ENCODE results near the gene SH3GL1. TPM values are rescaled to one million over a fixed set of nuclear protein-coding genes. Genes with fewer than 3 reads are reported as not detected.

SH3GL1 gene
- total RNA-seq, 2 donors from 2014 or later = 35.4 to 54.7 TPM

- H3K36me3 ChIP-seq = peaks cover 0 to 28% of the 10 kb centered on the region in 2 donors
- WGBS = 72% methylated on average over 33 of the region's 50 CpGs
- no peaks in the 10 kb centered on the region for H3K27me3 ChIP-seq (replicated peaks; ENCODE audit: insufficient read depth)
- no peak for DNase-seq (ENCODE audit: low spot score)
- peak overlapping the region; percentile 26 to 55 for H3K27ac ChIP-seq
- intact Hi-C loops (cut with DNase I) = no loop called here
- no peak for TF ChIP-seq POLR2AphosphoS5 (IDR thresholded peaks at IDR 0.05)
- H3K9me3 ChIP-seq = no peaks in the 10 kb centered on the region
- H3K4me1 ChIP-seq (replicated peaks) = no peaks in the 10 kb centered on the region
- H3K4me3 ChIP-seq = no peak overlapping the region
These were observed 38.9 kb downstream of the SH3GL1 start for GRCh38 chr19:4361152-4362046.

- intact Hi-C loops (cut with DNase I) = no loop called here
- Histone ChIP-seq H3K4me1 (replicated peaks) (no peaks in the 10 kb centered on the region), H3K36me3 (peaks cover 0 to 28% of the 10 kb centered on the region in 2 donors), H3K27ac (peak overlapping the region; percentile 36 to 55), H3K9me3 (no peaks in the 10 kb centered on the region), H3K27me3 (replicated peaks; ENCODE audit: insufficient read depth) (no peaks in the 10 kb centered on the region), H3K4me3 (no peak overlapping the region)
- 69% methylated on average over 11 of the region's 12 CpGs for WGBS
- no peak for TF ChIP-seq POLR2A (IDR thresholded peaks at IDR 0.05)
- no peak for TF ChIP-seq CTCF (IDR thresholded peaks at IDR 0.05)
- TF ChIP-seq POLR2AphosphoS5 (IDR thresholded peaks at IDR 0.05) = no peak
- DNase-seq (ENCODE audit: low spot score) = no peak
These were observed 39.7 kb downstream of the SH3GL1 start for GRCh38 chr19:4360641-4361151.

- peak overlapping the region; percentile 36 to 55 for H3K27ac ChIP-seq
- DNase-seq (ENCODE audit: low spot score) = no peak
- H3K4me3 ChIP-seq = no peak overlapping the region
- no peak for TF ChIP-seq POLR2A (IDR thresholded peaks at IDR 0.05)
- no peak for TF ChIP-seq POLR2AphosphoS5 (IDR thresholded peaks at IDR 0.05)
- no peak for TF ChIP-seq CTCF (IDR thresholded peaks at IDR 0.05)
- no peaks in the 10 kb centered on the region for H3K9me3 ChIP-seq
- WGBS = 48% methylated on average over 9 of the region's 9 CpGs
- H3K36me3 ChIP-seq = peaks cover 0 to 28% of the 10 kb centered on the region in 2 donors
- intact Hi-C loops (cut with DNase I) = no loop called here
- no peaks in the 10 kb centered on the region for H3K27me3 ChIP-seq (replicated peaks; ENCODE audit: insufficient read depth)
- H3K4me1 ChIP-seq (replicated peaks) = no peaks in the 10 kb centered on the region
These were observed 40.2 kb downstream of the SH3GL1 start for GRCh38 chr19:4360081-4360569.

GRCh38 chr19:4359627-4360000, 40.7 kb downstream of the SH3GL1 start:
- TF ChIP-seq POLR2AphosphoS5 (IDR thresholded peaks at IDR 0.05) = no peak
- no peak for TF ChIP-seq POLR2A (IDR thresholded peaks at IDR 0.05)
- TF ChIP-seq CTCF (IDR thresholded peaks at IDR 0.05) = no peak
- Histone ChIP-seq H3K36me3 (peaks cover 0 to 28% of the 10 kb centered on the region in 2 donors), H3K4me3 (no peak overlapping the region), H3K9me3 (no peaks in the 10 kb centered on the region), H3K4me1 (replicated peaks) (no peaks in the 10 kb centered on the region), H3K27ac (peak overlapping the region in 1 of 2 donors; percentile 55), H3K27me3 (replicated peaks; ENCODE audit: insufficient read depth) (no peaks in the 10 kb centered on the region)
- DNase-seq (ENCODE audit: low spot score) = no peak
- intact Hi-C loops (cut with DNase I) = no loop called here
- WGBS = 69% methylated on average over 13 of the region's 13 CpGs

DNA sequence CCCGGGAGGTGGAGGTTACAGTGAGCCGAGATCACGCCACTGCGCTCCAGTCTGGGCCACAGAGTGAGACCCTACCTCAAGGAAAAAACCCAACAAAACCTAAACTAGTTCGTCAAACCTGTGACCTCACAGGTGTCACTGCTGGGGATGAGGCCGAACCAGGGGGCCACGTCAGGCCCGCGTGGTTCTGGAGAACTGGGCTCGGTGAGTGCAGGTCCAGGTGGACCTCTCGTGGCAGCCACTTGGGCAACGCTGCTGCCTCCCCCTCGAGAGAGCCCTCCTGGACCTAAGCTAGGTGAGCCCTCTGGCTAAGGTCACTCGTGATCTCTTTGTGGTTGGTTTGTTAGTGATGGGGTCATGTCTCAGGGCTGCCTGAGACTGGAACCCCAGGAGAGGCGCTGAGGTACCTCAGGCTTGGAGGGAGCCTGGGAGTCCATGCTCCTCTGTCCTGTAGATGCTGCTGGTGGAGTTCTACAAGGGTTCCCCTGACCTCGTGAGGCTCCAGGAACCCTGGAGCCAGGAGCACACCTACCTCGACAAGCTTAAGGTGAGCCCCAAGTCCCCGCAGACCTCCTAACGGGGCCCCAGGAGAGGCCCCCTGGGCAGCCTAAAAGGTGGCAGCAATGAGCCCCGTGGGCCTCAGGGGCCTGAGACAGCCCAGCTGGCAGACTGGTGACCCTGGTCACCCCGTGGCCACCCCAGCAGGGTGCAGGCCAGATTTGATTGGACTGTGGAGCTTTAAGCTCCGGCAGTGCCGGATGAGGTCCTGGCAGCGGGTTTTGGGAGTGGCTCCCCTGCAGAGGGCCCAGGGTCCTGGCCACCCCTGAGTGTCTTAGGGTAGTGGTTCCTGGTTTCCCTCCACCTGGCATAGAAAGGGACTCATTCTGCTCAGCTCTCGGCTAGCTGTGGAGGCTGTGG, 41.4 kb downstream of the SH3GL1 start:
- no peak for TF ChIP-seq CTCF (IDR thresholded peaks at IDR 0.05)
- no peak for TF ChIP-seq POLR2A (IDR thresholded peaks at IDR 0.05)
- TF ChIP-seq POLR2AphosphoS5 (IDR thresholded peaks at IDR 0.05) = no peak
- Histone ChIP-seq H3K4me1 (replicated peaks) (no peaks in the 10 kb centered on the region), H3K27ac (no peak overlapping the region), H3K27me3 (replicated peaks; ENCODE audit: insufficient read depth) (no peaks in the 10 kb centered on the region), H3K4me3 (no peak overlapping the region), H3K36me3 (peaks cover 0 to 28% of the 10 kb centered on the region in 2 donors), H3K9me3 (no peaks in the 10 kb centered on the region)
- WGBS = 91% methylated on average over 19 of the region's 25 CpGs
- DNase-seq (ENCODE audit: low spot score) = no peak
- intact Hi-C loops (cut with DNase I) = no loop called here

Data from prostate gland (tissue), 2 donors.